ENCODE results near the gene COX19.

- TF ChIP-seq POLR2A (IDR thresholded peaks at IDR 0.05) = no peak
- no peak for TF ChIP-seq CTCF (IDR thresholded peaks at IDR 0.05)
- TF ChIP-seq POLR2AphosphoS5 (IDR thresholded peaks at IDR 0.05; ENCODE audit: insufficient read depth in 1 of 2, low read depth in 1 of 2) = no peak
These were observed 24.9 kb upstream of the COX19 start for GRCh38 chr7:999941-1000935.
